Neural crest cell (in vitro differentiated cells): ENCODE data around the gene RPRD1B. TPM values are rescaled to one million over a fixed set of nuclear protein-coding genes. Genes with fewer than 3 reads are reported as not detected.

Experiments used
- DNase-seq: peaks from one replicate; pipeline ENCODE4 v3.0.0; 2021; ENCODE audit warnings: low read depth, mixed read lengths, low spot score
- H3K27ac Mint-ChIP-seq: one replicate; pipeline ENCODE4 v1.8.0; 2021; ENCODE audit warnings: mild to moderate bottlenecking, mixed read lengths; ENCODE audit not compliant: unreplicated experiment
- H3K27me3 Mint-ChIP-seq: 2 replicates; pipeline ENCODE4 v1.8.0; 2021; ENCODE audit warnings: low read depth, mild to moderate bottlenecking, mixed read lengths
- H3K36me3 Mint-ChIP-seq: 2 replicates; pipeline ENCODE4 v1.8.0; 2021; ENCODE audit warnings: low read depth, mild to moderate bottlenecking, mixed read lengths
- H3K4me1 Mint-ChIP-seq: 2 replicates; pipeline ENCODE4 v1.8.0; 2021; ENCODE audit warnings: mixed read lengths
- H3K4me3 Mint-ChIP-seq: one replicate; pipeline ENCODE4 v1.8.0; 2021; ENCODE audit warnings: mild to moderate bottlenecking, mixed read lengths
- H3K9me3 Mint-ChIP-seq: 2 replicates; pipeline ENCODE4 v1.8.0; 2021; ENCODE audit warnings: mixed read lengths
- total RNA-seq: library from RNA; stranded (reverse); gene quantifications from 2 replicates; pipeline ENCODE4 v1.2.1, GENCODE V29; 2021
- TF ChIP-seq, protein P1 (sequence below): fragments of 200-600 bp; sonication (generic); conservative IDR thresholded peaks from 2 replicates; pipeline ENCODE4 v1.5.0; 2021; ENCODE audit warnings: antibody characterized with exemption, mild to moderate bottlenecking

RPRD1B gene
- total RNA-seq, 1 donor from 2014 or later = 41.1 TPM

DNA sequence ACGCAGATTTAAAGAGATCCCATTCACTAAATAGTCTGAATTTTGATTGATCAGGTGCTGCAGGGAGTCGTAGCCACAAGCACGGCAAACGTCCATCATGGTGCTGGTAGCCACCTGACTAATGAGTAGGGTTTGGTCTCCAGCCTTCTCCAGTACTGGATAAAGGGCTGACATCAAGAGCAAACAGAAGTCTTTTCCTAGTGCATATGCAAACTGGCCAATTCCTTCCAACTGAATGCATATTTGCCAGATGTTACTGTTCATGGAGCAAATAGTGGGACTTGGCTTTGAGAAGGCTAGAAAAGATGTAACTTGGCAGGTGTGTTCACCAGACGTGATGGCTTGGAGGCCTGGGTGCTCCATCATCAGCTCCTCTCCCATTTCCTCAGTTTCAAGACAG lies 21.9 kb upstream of the RPRD1B start:
- Mint-ChIP-seq H3K4me1 (peaks cover under 1% of the 10 kb centered on the region), H3K27me3 (no peaks in the 10 kb centered on the region), H3K27ac (no peak overlapping the region), H3K9me3 (no peaks in the 10 kb centered on the region), H3K4me3 (no peak overlapping the region), H3K36me3 (peaks cover 33% of the 10 kb centered on the region)
- TF ChIP-seq, protein P1, sequence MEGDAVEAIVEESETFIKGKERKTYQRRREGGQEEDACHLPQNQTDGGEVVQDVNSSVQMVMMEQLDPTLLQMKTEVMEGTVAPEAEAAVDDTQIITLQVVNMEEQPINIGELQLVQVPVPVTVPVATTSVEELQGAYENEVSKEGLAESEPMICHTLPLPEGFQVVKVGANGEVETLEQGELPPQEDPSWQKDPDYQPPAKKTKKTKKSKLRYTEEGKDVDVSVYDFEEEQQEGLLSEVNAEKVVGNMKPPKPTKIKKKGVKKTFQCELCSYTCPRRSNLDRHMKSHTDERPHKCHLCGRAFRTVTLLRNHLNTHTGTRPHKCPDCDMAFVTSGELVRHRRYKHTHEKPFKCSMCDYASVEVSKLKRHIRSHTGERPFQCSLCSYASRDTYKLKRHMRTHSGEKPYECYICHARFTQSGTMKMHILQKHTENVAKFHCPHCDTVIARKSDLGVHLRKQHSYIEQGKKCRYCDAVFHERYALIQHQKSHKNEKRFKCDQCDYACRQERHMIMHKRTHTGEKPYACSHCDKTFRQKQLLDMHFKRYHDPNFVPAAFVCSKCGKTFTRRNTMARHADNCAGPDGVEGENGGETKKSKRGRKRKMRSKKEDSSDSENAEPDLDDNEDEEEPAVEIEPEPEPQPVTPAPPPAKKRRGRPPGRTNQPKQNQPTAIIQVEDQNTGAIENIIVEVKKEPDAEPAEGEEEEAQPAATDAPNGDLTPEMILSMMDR = no peak
- no peak for DNase-seq

DNA sequence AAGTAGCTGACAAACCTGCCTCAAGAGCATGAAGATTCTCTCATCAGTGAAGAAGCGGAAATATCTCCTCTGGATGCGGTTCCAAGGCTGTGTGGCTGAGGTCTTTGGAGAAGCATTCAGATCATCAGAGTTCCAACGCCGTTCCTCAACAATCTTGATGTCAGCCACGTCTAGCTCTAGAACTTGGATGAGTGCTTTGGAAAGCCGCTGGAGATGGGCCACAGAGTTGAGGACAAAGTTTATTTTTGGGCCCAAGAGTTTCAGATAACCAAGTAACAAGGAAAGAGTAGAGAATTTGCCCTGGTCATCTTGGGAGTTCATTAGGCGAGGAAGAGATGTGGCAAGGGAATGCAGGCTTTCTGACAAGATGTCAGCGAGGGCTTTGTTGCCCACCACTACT lies 21.2 kb upstream of the RPRD1B start:
- Mint-ChIP-seq H3K36me3 (peaks cover 38% of the 10 kb centered on the region), H3K27ac (peak overlapping the region; percentile 62), H3K4me1 (no peaks in the 10 kb centered on the region)

DNA sequence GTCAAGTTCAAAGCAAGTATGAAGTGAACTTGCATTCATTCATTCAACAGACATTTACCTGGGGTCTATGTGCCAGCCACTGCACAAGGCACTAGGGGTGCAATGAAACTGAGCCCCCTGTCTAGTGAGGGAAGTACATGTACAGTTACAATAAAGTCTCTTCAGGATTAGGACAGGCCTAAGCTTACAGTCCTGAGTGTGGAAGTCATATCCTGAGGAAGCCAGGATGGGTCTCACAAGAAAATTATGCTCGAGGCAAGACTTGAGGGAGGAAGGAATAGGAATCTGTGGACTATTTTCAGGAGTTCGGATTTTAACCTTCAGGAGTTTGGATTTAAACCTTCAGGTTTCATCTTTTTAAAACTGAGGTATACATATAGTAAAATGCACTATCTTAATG lies 19.7 kb upstream of the RPRD1B start:
- H3K27me3 Mint-ChIP-seq = no peaks in the 10 kb centered on the region
- H3K36me3 Mint-ChIP-seq = peaks cover 49% of the 10 kb centered on the region
- no peaks in the 10 kb centered on the region for H3K4me1 Mint-ChIP-seq
- no peak overlapping the region for H3K27ac Mint-ChIP-seq
- H3K4me3 Mint-ChIP-seq = no peak overlapping the region
- DNase-seq = no peak
- H3K9me3 Mint-ChIP-seq = peaks cover 3% of the 10 kb centered on the region
- TF ChIP-seq, protein P1 = no peak

More for the DNA sequence above, 21.2 kb upstream of the RPRD1B start:
- Mint-ChIP-seq H3K9me3 (no peaks in the 10 kb centered on the region), H3K27me3 (no peaks in the 10 kb centered on the region), H3K4me3 (no peak overlapping the region)
- no peak for DNase-seq
- TF ChIP-seq, protein P1 = no peak

DNA sequence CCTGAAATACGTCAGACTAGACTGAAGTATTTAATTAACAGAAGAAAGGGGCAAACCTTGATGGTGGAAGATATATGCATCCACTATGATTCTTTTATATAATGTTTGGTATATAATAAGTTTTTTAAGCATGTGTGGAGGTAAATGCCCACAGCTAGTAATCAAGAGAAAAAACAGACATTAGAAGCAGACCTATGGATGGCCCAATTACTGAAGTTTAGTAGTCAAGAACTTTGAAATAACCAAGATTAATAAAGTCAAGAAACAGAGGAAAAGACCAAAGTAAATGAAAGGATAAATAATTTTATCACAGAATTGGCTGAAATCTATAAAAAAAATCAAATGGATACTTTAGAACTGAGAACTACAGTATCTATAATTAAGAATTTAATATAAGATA lies 15.6 kb upstream of the RPRD1B start:
- no peaks in the 10 kb centered on the region for H3K4me1 Mint-ChIP-seq
- H3K27me3 Mint-ChIP-seq = no peaks in the 10 kb centered on the region
- no peak for DNase-seq
- no peak overlapping the region for H3K4me3 Mint-ChIP-seq
- H3K27ac Mint-ChIP-seq = no peak overlapping the region
- peaks cover 3% of the 10 kb centered on the region for H3K9me3 Mint-ChIP-seq
- H3K36me3 Mint-ChIP-seq = peaks cover 42% of the 10 kb centered on the region
- TF ChIP-seq, protein P1 = no peak

DNA sequence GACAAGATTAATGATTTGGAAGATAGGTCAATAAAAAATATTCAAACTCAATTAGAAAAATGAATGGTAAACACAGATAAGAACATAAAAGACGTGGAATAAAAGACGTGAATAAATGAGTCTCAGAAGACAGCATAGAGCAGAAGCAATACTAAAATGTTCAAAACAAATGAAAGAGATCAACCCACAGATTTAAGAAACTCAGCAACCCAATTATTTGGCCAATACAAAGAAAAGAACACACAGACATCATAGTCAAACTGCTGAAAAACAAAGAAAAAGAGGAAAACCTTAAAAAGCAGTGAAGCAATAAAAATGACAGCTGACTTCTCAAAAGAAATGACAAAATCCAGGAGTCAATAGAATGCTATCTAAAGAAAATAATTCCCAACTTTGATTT lies 15.2 kb upstream of the RPRD1B start:
- no peak overlapping the region for H3K4me3 Mint-ChIP-seq
- H3K27ac Mint-ChIP-seq = no peak overlapping the region
- no peaks in the 10 kb centered on the region for H3K27me3 Mint-ChIP-seq
- peaks cover 3% of the 10 kb centered on the region for H3K9me3 Mint-ChIP-seq
- peaks cover 42% of the 10 kb centered on the region for H3K36me3 Mint-ChIP-seq
- no peaks in the 10 kb centered on the region for H3K4me1 Mint-ChIP-seq
- no peak for DNase-seq
- TF ChIP-seq, protein P1 = no peak
